Lower lobe of right lung (tissue), 2 donors: Measurements from ENCODE around the gene PARP16. TPM values are rescaled to one million over a fixed set of nuclear protein-coding genes. Genes with fewer than 3 reads are reported as not detected.
A peak's percentile ranks its signal among the peaks of the same experiment; 100 is the strongest.
"Not testable (repeated sequence)": the region's sequence is repeated elsewhere in the genome, so short reads cannot be mapped to it uniquely, and the experiment has no call there.

Source experiments
- ATAC-seq, 2 donors: fragments of 200-7000 bp; cut with Tn5 transposase; one replicate each; pipeline ENCODE4 v1.9.1; 2020 to 2022; ENCODE audit warnings: mild to moderate bottlenecking in 2 of 2, moderate library complexity in 2 of 2
- DNase-seq: peaks from one replicate; pipeline ENCODE4 v3.0.0-alpha.2; 2020
- H3K27ac ChIP-seq: fragments of 200-600 bp; one replicate; pipeline ENCODE4 v1.8.0; 2022
- H3K27me3 ChIP-seq: fragments of 200-600 bp; one replicate; pipeline ENCODE4 v1.8.0; 2022; ENCODE audit warnings: low read depth
- H3K36me3 ChIP-seq: fragments of 200-600 bp; one replicate; pipeline ENCODE4 v1.8.0; 2022; ENCODE audit warnings: mild to moderate bottlenecking
- H3K4me1 ChIP-seq: fragments of 200-600 bp; one replicate; pipeline ENCODE4 v1.8.0; 2022
- H3K4me3 ChIP-seq: fragments of 200-600 bp; one replicate; pipeline ENCODE4 v1.8.0; 2022; ENCODE audit warnings: mild to moderate bottlenecking
- H3K9me3 ChIP-seq: fragments of 200-600 bp; one replicate; pipeline ENCODE4 v1.8.0; 2022
- intact Hi-C: fragments of 100-400 bp; cut with DNase I; formaldehyde crosslinking; loops from one replicate; pipeline ENCODE4 v1.11.0; 2022
- total RNA-seq: library from RNA; stranded (reverse); fragmentation: NEBNext Ultra II Directional; extraction: Animal tissue kit (Norgen Biotek cat#: 25700); gene quantifications from one replicate; pipeline ENCODE4 v1.2.1, GENCODE V29; 2021
- TF ChIP-seq, protein P1 (sequence below): fragments of 200-600 bp; IDR thresholded peaks from one replicate; pipeline ENCODE4 v1.8.0; 2022; ENCODE audit warnings: antibody characterized with exemption, mild to moderate bottlenecking
- donor health status: DM: no; HTN: yes; CAD: no; lungs with severe emphysema.

The PARP16 gene
- total RNA-seq, 1 donor from 2014 or later, result 8.8 TPM

DNA sequence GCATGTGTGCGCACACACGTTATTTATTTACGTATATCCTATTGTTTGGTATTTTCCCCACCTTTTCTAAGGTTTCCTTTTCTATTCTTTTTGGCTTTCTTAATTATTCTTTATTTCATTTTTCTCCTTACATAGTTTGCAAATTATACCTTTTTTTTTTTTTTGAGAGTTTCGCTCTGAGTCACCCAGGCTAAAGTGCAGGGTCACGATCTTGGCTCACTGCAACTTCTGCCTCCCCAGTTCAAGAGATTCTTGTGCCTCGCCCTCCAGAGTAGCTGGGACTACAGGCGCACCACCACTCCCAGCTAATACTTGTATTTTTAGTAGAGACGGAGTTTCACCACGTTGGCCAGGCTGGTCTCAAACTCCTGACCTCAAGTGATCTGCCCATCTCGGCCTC lies 55.4 kb downstream of the PARP16 start:
- no peak for ATAC-seq
- no peak for DNase-seq
- no peak overlapping the region for H3K27ac ChIP-seq
- no peaks in the 10 kb centered on the region for H3K36me3 ChIP-seq
- H3K4me3 ChIP-seq, result no peak overlapping the region
- H3K27me3 ChIP-seq, result no peaks in the 10 kb centered on the region
- H3K9me3 ChIP-seq, result no peaks in the 10 kb centered on the region
- intact Hi-C loops, result no loop called here
- no peaks in the 10 kb centered on the region for H3K4me1 ChIP-seq
- TF ChIP-seq, protein P1, sequence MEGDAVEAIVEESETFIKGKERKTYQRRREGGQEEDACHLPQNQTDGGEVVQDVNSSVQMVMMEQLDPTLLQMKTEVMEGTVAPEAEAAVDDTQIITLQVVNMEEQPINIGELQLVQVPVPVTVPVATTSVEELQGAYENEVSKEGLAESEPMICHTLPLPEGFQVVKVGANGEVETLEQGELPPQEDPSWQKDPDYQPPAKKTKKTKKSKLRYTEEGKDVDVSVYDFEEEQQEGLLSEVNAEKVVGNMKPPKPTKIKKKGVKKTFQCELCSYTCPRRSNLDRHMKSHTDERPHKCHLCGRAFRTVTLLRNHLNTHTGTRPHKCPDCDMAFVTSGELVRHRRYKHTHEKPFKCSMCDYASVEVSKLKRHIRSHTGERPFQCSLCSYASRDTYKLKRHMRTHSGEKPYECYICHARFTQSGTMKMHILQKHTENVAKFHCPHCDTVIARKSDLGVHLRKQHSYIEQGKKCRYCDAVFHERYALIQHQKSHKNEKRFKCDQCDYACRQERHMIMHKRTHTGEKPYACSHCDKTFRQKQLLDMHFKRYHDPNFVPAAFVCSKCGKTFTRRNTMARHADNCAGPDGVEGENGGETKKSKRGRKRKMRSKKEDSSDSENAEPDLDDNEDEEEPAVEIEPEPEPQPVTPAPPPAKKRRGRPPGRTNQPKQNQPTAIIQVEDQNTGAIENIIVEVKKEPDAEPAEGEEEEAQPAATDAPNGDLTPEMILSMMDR, result no peak

DNA sequence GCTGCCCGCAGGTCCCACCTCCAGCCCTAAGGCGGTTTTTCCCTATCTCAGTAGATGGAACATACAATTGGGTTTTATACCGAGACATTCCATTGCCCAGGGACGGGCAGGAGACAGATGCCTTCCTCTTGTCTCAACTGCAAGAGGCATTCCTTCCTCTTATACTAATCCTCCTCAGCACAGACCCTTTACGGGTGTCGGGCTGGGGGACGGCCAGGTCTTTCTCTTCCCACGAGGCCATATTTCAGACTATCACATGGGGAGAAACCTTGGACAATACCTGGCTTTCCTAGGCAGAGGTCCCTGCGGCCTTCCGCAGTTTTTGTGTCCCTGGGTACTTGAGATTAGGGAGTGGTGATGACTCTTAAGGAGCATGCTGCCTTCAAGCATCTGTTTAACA lies 59.8 kb downstream of the PARP16 start:
- DNase-seq, H3K27me3 ChIP-seq, ATAC-seq, H3K9me3 ChIP-seq, intact Hi-C loops, H3K27ac ChIP-seq, H3K36me3 ChIP-seq, H3K4me3 ChIP-seq, H3K4me1 ChIP-seq: not testable (repeated sequence)

DNA sequence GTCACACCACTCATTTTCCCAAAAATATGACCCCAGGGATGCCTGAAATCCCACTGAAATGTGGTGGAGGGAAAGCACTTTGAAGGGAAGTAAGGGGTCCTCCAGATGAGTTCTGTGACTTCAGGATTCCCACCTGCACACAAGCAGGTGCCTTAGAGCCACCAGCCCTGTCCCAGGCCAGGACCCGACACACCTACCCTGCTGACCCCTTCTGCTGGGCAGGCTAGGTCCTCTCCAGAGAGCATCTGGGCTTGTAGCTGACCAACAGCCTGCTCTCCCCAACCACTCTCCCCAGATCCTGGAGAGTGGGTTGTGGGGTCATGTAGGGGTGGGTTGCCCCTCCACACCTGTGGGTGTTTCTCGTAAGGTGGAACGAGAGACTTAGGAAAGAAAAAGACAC lies 60.5 kb downstream of the PARP16 start:
- Histone ChIP-seq H3K27ac (no peak overlapping the region), H3K4me1 (no peaks in the 10 kb centered on the region), H3K36me3 (no peaks in the 10 kb centered on the region), H3K4me3 (no peak overlapping the region), H3K27me3 (no peaks in the 10 kb centered on the region), H3K9me3 (no peaks in the 10 kb centered on the region)
- TF ChIP-seq, protein P1, result no peak
- intact Hi-C loops, result no loop called here
- ATAC-seq (peak in 1 of 2 donors; percentile 21), DNase-seq (no peak)

DNA sequence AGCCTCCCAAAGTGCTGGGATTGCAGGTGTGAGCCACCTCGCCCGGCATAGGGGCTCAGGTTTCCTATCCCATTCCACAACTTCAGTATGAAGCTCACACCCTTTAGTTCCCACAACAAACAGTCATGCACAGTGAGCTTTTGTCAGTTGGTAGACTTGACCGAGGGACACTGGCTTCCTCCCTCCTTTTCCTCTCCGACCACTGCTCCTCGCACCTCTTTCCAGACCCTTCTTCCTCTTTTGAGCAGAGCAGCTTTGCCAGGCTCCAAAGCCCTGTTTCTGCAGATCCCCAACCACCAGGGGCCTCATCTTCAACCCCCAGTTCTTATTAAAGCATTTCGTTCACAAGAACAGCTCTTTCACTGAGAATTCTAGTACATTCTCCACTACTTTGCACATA lies 62.7 kb downstream of the PARP16 start:
- H3K27ac ChIP-seq, result no peak overlapping the region
- intact Hi-C loops, result no loop called here
- ATAC-seq, result no peak
- no peaks in the 10 kb centered on the region for H3K27me3 ChIP-seq
- H3K9me3 ChIP-seq, result no peaks in the 10 kb centered on the region
- no peak overlapping the region for H3K4me3 ChIP-seq
- DNase-seq, result no peak
- TF ChIP-seq, protein P1, result no peak
- H3K4me1 ChIP-seq, result no peaks in the 10 kb centered on the region
- H3K36me3 ChIP-seq, result no peaks in the 10 kb centered on the region

DNA sequence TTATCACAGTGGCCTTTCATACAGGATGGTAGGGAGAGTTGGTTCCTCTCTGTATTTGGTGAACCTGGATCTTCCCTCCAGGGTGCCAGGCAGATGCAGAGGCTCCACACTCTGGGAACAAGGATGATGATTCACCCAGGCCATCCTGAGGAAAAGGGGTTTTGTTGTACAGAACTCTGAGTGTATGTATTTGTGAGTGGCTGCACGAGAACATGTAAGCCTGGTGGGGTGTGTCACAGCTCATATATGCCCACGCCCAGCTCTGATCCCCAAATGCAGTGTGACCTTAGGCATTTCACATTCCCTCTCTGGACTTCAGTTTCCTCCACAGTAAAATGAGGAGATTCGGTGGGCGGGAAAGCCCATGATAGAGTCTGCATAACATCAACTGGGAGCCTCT lies 63.8 kb downstream of the PARP16 start:
- Histone ChIP-seq H3K4me1 (no peaks in the 10 kb centered on the region), H3K27ac (no peak overlapping the region), H3K9me3 (no peaks in the 10 kb centered on the region), H3K36me3 (no peaks in the 10 kb centered on the region), H3K4me3 (no peak overlapping the region), H3K27me3 (no peaks in the 10 kb centered on the region)
- DNase-seq (no peak), ATAC-seq (no peak)
- intact Hi-C loops, result no loop called here
- TF ChIP-seq, protein P1, result no peak

DNA sequence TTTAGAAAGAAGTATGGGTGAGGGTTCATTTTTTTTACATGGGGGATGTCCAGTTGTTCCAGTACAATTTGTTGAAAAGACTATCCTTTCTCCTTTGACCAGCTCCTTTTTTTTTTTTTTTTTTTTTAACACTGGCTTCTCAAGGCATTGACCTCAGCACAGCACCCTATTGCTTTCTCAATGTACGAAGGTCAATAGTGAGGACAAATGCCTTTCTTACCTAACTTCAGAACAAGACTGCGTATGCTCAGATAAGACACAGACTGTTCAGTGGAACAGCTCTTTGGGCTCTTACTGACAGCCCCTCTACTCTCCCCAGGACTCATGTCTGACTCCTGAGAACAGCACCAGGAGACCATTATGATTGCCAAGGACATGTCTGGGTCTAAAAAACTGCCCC lies 65.0 kb downstream of the PARP16 start:
- no peak for DNase-seq
- Histone ChIP-seq H3K9me3 (no peaks in the 10 kb centered on the region), H3K27me3 (no peaks in the 10 kb centered on the region), H3K4me1 (no peaks in the 10 kb centered on the region), H3K36me3 (no peaks in the 10 kb centered on the region), H3K4me3 (no peak overlapping the region), H3K27ac (no peak overlapping the region)
- TF ChIP-seq, protein P1, result no peak
- no peak for ATAC-seq
- intact Hi-C loops, result no loop called here
